WERI-Rb-1 (cell line): Measurements from ENCODE around the gene ERBB3.

ENCODE experiments used
- DNase-seq: peaks from one replicate; pipeline ENCODE4 v3.0.0-alpha.2; 2020
- H3K27ac ChIP-seq: fragments of 250-450 bp; sonication (Bioruptor Pico); 2 replicates; pipeline ENCODE4 v1.5.1; 2020; ENCODE audit warnings: mild to moderate bottlenecking, moderate library complexity
- H3K27me3 ChIP-seq: fragments of 250-450 bp; sonication (Bioruptor Pico); 2 replicates; pipeline ENCODE4 v1.5.1; 2021; ENCODE audit warnings: mild to moderate bottlenecking, low read depth, moderate library complexity; ENCODE audit not compliant: insufficient read depth, severe bottlenecking
- H3K36me3 ChIP-seq: fragments of 250-450 bp; sonication (Bioruptor Pico); 2 replicates; pipeline ENCODE4 v1.5.1; 2020; ENCODE audit warnings: mild to moderate bottlenecking, moderate library complexity
- H3K4me3 ChIP-seq: 2 replicates; pipeline ENCODE4 v1.5.1; 2011; ENCODE audit warnings: low read depth, mild to moderate bottlenecking, control low read depth, low read length
- H3K9me3 ChIP-seq: fragments of 250-450 bp; sonication (Bioruptor Pico); 2 replicates; pipeline ENCODE4 v1.5.1; 2021; ENCODE audit warnings: mild to moderate bottlenecking, moderate library complexity; ENCODE audit not compliant: severe bottlenecking
- TF ChIP-seq, protein P1 (sequence below): IDR thresholded peaks from 2 replicates; pipeline ENCODE4 v1.5.1; 2011; ENCODE audit warnings: low read depth, mild to moderate bottlenecking, control low read depth, inconsistent platforms, low read length

ERBB3 gene

DNA sequence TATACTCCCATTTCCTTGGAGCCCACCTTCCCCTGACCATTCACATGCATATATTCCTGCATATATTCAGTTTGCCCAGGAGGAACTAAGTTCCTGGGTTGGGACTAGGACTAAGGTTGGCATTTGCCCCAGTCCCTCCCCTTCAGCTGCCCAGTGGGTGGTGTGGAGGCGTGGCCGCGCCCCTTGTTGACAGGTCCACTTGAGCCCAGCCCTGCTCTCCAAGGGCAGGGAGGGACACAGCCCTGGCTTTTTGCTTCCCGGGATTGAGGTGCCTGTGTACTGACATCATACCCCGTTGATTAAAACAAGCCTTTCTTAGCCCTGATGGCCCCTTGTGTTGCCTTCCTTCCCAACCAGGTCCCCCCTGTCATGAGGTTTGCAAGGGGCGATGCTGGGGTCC lies 7.3 kb downstream of the ERBB3 start:
- no peak for DNase-seq
- H3K9me3 ChIP-seq, result no peaks in the 10 kb centered on the region
- no peak overlapping the region for H3K27ac ChIP-seq
- H3K27me3 ChIP-seq, result no peaks in the 10 kb centered on the region
- H3K36me3 ChIP-seq, result no peaks in the 10 kb centered on the region
- H3K4me3 ChIP-seq, result no peak overlapping the region
- TF ChIP-seq, protein P1, sequence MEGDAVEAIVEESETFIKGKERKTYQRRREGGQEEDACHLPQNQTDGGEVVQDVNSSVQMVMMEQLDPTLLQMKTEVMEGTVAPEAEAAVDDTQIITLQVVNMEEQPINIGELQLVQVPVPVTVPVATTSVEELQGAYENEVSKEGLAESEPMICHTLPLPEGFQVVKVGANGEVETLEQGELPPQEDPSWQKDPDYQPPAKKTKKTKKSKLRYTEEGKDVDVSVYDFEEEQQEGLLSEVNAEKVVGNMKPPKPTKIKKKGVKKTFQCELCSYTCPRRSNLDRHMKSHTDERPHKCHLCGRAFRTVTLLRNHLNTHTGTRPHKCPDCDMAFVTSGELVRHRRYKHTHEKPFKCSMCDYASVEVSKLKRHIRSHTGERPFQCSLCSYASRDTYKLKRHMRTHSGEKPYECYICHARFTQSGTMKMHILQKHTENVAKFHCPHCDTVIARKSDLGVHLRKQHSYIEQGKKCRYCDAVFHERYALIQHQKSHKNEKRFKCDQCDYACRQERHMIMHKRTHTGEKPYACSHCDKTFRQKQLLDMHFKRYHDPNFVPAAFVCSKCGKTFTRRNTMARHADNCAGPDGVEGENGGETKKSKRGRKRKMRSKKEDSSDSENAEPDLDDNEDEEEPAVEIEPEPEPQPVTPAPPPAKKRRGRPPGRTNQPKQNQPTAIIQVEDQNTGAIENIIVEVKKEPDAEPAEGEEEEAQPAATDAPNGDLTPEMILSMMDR, result no peak

DNA sequence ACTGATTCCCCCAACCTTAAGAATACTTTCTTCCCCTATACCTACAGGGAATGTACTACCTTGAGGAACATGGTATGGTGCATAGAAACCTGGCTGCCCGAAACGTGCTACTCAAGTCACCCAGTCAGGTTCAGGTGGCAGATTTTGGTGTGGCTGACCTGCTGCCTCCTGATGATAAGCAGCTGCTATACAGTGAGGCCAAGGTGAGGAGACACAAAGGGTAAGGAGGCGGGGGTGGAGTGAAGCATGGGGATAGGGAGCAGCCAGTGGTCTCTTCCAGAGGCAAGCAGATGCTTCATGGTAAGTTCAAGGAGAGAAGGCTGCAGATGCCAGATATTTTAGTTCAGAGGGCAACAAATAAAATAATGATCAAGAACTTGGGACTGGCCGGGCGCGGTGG lies 17.8 kb downstream of the ERBB3 start:
- no peaks in the 10 kb centered on the region for H3K36me3 ChIP-seq
- H3K4me3 ChIP-seq, result no peak overlapping the region
- no peaks in the 10 kb centered on the region for H3K27me3 ChIP-seq
- no peaks in the 10 kb centered on the region for H3K9me3 ChIP-seq
- TF ChIP-seq, protein P1, result no peak
- H3K27ac ChIP-seq, result no peak overlapping the region
- no peak for DNase-seq

DNA sequence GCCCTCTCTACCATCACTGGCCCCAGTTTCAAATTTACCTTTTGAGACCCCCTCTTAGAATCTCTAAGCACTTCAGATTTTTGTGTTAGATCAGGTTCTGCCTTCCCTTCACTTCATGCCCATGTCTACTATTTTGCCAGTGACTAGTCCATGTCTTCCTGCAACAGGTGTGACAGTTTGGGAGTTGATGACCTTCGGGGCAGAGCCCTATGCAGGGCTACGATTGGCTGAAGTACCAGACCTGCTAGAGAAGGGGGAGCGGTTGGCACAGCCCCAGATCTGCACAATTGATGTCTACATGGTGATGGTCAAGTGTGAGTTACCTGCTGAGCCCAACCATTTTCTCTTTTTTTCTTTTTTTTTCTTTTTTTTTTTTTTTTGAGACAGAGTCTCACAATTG lies 18.6 kb downstream of the ERBB3 start:
- H3K4me3 ChIP-seq, result no peak overlapping the region
- no peaks in the 10 kb centered on the region for H3K9me3 ChIP-seq
- no peak overlapping the region for H3K27ac ChIP-seq
- TF ChIP-seq, protein P1, result no peak
- H3K27me3 ChIP-seq, result no peaks in the 10 kb centered on the region
- DNase-seq, result no peak
- H3K36me3 ChIP-seq, result no peaks in the 10 kb centered on the region

DNA sequence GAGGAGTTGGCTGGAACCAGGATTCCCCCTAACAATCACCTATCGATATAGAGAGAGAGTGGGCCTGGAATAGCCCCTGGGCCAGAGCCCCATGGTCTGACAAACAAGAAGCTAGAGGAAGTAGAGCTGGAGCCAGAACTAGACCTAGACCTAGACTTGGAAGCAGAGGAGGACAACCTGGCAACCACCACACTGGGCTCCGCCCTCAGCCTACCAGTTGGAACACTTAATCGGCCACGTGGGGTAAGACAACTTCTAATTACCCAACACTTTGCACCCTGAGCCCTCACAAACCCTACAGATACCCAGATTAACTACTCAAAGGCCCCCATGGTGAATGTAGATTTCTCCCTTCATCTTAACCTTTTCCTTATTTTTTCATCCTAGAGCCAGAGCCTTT lies 19.8 kb downstream of the ERBB3 start:
- H3K27ac ChIP-seq, result no peak overlapping the region
- no peaks in the 10 kb centered on the region for H3K9me3 ChIP-seq
- TF ChIP-seq, protein P1, result no peak
- no peak overlapping the region for H3K4me3 ChIP-seq
- H3K36me3 ChIP-seq, result peaks cover 3% of the 10 kb centered on the region; the same call in 1 of the 2 replicates
- DNase-seq, result no peak
- H3K27me3 ChIP-seq, result no peaks in the 10 kb centered on the region

DNA sequence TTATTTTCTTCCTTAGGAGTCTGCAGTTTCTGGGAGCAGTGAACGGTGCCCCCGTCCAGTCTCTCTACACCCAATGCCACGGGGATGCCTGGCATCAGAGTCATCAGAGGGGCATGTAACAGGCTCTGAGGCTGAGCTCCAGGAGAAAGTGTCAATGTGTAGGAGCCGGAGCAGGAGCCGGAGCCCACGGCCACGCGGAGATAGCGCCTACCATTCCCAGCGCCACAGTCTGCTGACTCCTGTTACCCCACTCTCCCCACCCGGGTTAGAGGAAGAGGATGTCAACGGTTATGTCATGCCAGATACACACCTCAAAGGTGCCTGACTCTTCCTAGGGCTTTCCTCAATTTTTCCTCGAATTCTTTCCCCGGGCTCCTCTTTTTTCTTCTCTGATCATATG lies 21.1 kb downstream of the ERBB3 start:
- Histone ChIP-seq H3K4me3 (no peak overlapping the region), H3K9me3 (no peaks in the 10 kb centered on the region), H3K36me3 (peaks cover 13% of the 10 kb centered on the region), H3K27me3 (no peaks in the 10 kb centered on the region), H3K27ac (no peak overlapping the region)
- DNase-seq, result no peak
- TF ChIP-seq, protein P1, result no peak

DNA sequence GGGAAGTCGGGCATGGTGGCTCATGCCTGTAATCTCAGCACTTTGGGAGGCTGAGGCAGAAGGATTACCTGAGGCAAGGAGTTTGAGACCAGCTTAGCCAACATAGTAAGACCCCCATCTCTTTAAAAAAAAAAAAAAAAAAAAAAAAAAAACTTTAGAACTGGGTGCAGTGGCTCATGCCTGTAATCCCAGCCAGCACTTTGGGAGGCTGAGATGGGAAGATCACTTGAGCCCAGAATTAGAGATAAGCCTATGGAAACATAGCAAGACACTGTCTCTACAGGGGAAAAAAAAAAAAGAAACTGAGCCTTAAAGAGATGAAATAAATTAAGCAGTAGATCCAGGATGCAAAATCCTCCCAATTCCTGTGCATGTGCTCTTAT lies 22.7 kb downstream of the ERBB3 start:
- Histone ChIP-seq H3K4me3 (no peak overlapping the region), H3K36me3 (peaks cover 30% of the 10 kb centered on the region), H3K27ac (no peak overlapping the region), H3K27me3 (no peaks in the 10 kb centered on the region), H3K9me3 (no peaks in the 10 kb centered on the region)
- DNase-seq, result no peak
- TF ChIP-seq, protein P1, result no peak
